Measurements from ENCODE around the gene SCART1. TPM values are rescaled to one million over a fixed set of nuclear protein-coding genes. Genes with fewer than 3 reads are reported as not detected.

The SCART1 gene
- total and polyA plus RNA-seq, 7 donors = 0.08 to 1.8 (median 0.58) TPM

DNA sequence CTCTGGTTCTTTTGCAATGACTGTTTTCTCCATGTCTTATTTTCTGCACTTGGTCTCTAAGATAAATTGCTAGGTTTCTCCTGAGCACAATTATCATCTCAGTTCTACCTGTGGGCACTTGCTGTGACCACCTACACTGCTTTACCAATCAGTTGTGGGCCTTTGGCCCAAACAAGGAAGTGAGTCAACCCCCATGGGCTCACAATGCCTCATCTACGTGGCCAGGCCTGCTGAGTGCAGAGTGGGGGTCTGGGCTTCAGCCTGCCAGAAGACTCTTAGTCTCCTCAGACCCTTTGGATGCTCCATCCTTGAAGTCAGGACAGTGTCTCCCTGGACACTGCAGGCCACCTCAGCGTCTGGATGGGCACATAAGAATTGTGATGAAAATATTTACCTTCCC lies 20.3 kb downstream of the SCART1 start:
- intact Hi-C loops (cut with DNase I) = no loop called here

GRCh38 chr10:133474665-133475424 lies 21.1 kb downstream of the SCART1 start:
- no peaks in the 10 kb centered on the region for H3K4me1 ChIP-seq
- H3K4me3 ChIP-seq = no peak overlapping the region
- TF ChIP-seq, protein P1, sequence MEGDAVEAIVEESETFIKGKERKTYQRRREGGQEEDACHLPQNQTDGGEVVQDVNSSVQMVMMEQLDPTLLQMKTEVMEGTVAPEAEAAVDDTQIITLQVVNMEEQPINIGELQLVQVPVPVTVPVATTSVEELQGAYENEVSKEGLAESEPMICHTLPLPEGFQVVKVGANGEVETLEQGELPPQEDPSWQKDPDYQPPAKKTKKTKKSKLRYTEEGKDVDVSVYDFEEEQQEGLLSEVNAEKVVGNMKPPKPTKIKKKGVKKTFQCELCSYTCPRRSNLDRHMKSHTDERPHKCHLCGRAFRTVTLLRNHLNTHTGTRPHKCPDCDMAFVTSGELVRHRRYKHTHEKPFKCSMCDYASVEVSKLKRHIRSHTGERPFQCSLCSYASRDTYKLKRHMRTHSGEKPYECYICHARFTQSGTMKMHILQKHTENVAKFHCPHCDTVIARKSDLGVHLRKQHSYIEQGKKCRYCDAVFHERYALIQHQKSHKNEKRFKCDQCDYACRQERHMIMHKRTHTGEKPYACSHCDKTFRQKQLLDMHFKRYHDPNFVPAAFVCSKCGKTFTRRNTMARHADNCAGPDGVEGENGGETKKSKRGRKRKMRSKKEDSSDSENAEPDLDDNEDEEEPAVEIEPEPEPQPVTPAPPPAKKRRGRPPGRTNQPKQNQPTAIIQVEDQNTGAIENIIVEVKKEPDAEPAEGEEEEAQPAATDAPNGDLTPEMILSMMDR (IDR thresholded peaks at IDR 0.05) = no peak
- DNase-seq = no peak
- intact Hi-C loops (cut with DNase I) = no loop called here
- H3K27me3 ChIP-seq (ENCODE audit: insufficient read depth in 3 of 3, low read length in 2 of 3) = no peaks in the 10 kb centered on the region
- H3K36me3 ChIP-seq (ENCODE audit: insufficient read depth in 1 of 2, low read depth in 1 of 2) = no peaks in the 10 kb centered on the region
- 83 to 88% (median 86%) methylated on average over 12 of the region's 12 CpGs for WGBS, 3 donors
- H3K9me3 ChIP-seq = no peaks in the 10 kb centered on the region
- H3K27ac ChIP-seq = no peak overlapping the region
- no peak for ATAC-seq

More for the DNA sequence above, 20.3 kb downstream of the SCART1 start:
- no peaks in the 10 kb centered on the region for H3K9me3 ChIP-seq
- no peaks in the 10 kb centered on the region for H3K27me3 ChIP-seq (ENCODE audit: insufficient read depth in 3 of 3, low read length in 2 of 3)
- TF ChIP-seq, protein P1 (IDR thresholded peaks at IDR 0.05) = no peak
- ATAC-seq = no peak
- H3K36me3 ChIP-seq (ENCODE audit: insufficient read depth in 1 of 2, low read depth in 1 of 2) = no peaks in the 10 kb centered on the region
- H3K27ac ChIP-seq = no peak overlapping the region
- 70 to 90% (median 82%) methylated on average over 2 of the region's 2 CpGs for WGBS, 3 donors
- H3K4me1 ChIP-seq = no peaks in the 10 kb centered on the region
- DNase-seq = no peak
- H3K4me3 ChIP-seq = no peak overlapping the region

DNA sequence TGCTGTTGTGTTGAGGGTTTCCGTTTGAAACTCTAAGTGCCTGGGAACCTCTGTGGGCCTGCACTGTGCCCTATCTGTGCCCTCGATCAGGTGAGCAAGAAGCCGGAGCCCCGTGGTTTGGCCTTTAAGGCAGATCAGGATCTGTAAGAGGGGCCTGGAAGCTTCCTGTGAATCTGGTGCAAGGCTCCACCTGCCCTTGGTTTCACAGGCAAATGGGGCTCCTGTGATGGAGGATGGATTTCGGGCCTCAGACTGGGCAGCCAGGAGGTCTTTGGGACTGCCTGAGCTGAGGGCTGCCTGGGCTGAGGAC lies 21.6 kb downstream of the SCART1 start:
- Histone ChIP-seq H3K9me3 (no peaks in the 10 kb centered on the region), H3K36me3 (ENCODE audit: insufficient read depth in 1 of 2, low read depth in 1 of 2) (no peaks in the 10 kb centered on the region), H3K27me3 (ENCODE audit: insufficient read depth in 3 of 3, low read length in 2 of 3) (no peaks in the 10 kb centered on the region), H3K4me1 (no peaks in the 10 kb centered on the region), H3K27ac (no peak overlapping the region), H3K4me3 (no peak overlapping the region)
- TF ChIP-seq, protein P1 (IDR thresholded peaks at IDR 0.05) = no peak
- DNase-seq (no peak), ATAC-seq (no peak)
- WGBS, 3 donors = 81 to 90% (median 86%) methylated on average over 5 of the region's 5 CpGs
- intact Hi-C loops (cut with DNase I) = no loop called here

GRCh38 chr10:133475821-133476640 lies 22.3 kb downstream of the SCART1 start:
- 77 to 80% (median 77%) methylated on average over 10 to 11 of the region's 11 CpGs for WGBS, 3 donors
- Histone ChIP-seq H3K4me3 (no peak overlapping the region), H3K4me1 (no peaks in the 10 kb centered on the region), H3K9me3 (no peaks in the 10 kb centered on the region), H3K36me3 (ENCODE audit: insufficient read depth in 1 of 2, low read depth in 1 of 2) (no peaks in the 10 kb centered on the region), H3K27ac (no peak overlapping the region), H3K27me3 (ENCODE audit: insufficient read depth in 3 of 3, low read length in 2 of 3) (no peaks in the 10 kb centered on the region)
- DNase-seq (no peak), ATAC-seq (no peak)
- TF ChIP-seq, protein P1 (IDR thresholded peaks at IDR 0.05) = no peak
- intact Hi-C loops (cut with DNase I) = no loop called here
